Choroid plexus epithelial cell (primary cell): ENCODE measurements around the gene PRLR.

ENCODE experiments used
- DNase-seq: peaks from one replicate; pipeline ENCODE4 v3.0.0-alpha.2; 2010; ENCODE audit warnings: low read depth
- H3K4me3 ChIP-seq: 2 replicates; pipeline ENCODE4 v1.5.1; 2011; ENCODE audit warnings: low read depth, mild to moderate bottlenecking, control low read depth, low read length, moderate library complexity
- CTCF ChIP-seq: conservative IDR thresholded peaks from 2 replicates; pipeline ENCODE4 v1.5.1; 2011; ENCODE audit warnings: low read depth, mild to moderate bottlenecking, control low read depth, inconsistent platforms, low read length, moderate library complexity

Gene PRLR

GRCh38 chr5:35209862-35210261 is 20.4 kb downstream of the PRLR start:
- no peak overlapping the region for H3K4me3 ChIP-seq
- DNase-seq, result no peak
- TF ChIP-seq CTCF, result no peak

- no peak for TF ChIP-seq CTCF
- DNase-seq, result no peak
- no peak overlapping the region for H3K4me3 ChIP-seq
These were observed 24.7 kb downstream of the PRLR start for GRCh38 chr5:35205606-35206005.

DNA sequence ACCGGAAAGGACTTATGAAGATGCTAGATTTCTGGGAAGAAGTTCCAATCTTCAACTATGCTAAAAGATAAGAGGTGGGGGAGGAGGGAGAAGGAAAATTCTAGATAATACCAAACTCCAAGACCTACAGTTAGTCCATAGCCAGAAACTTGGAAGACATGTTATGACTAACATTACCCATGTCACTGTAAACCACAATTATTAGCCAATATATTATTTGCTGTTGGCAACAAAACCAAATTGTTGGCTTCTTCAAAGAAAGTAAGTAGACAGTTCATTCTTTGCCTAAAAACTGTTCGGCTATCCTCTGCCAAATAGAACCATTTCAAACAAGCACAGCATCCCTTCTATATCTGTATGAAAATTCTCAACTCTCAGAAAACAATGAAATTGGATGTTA is 25.1 kb downstream of the PRLR start:
- no peak overlapping the region for H3K4me3 ChIP-seq
- no peak for DNase-seq
- no peak for TF ChIP-seq CTCF

GRCh38 chr5:35203403-35203802 is 26.9 kb downstream of the PRLR start:
- H3K4me3 ChIP-seq, result no peak overlapping the region
- no peak for DNase-seq
- no peak for TF ChIP-seq CTCF

DNA sequence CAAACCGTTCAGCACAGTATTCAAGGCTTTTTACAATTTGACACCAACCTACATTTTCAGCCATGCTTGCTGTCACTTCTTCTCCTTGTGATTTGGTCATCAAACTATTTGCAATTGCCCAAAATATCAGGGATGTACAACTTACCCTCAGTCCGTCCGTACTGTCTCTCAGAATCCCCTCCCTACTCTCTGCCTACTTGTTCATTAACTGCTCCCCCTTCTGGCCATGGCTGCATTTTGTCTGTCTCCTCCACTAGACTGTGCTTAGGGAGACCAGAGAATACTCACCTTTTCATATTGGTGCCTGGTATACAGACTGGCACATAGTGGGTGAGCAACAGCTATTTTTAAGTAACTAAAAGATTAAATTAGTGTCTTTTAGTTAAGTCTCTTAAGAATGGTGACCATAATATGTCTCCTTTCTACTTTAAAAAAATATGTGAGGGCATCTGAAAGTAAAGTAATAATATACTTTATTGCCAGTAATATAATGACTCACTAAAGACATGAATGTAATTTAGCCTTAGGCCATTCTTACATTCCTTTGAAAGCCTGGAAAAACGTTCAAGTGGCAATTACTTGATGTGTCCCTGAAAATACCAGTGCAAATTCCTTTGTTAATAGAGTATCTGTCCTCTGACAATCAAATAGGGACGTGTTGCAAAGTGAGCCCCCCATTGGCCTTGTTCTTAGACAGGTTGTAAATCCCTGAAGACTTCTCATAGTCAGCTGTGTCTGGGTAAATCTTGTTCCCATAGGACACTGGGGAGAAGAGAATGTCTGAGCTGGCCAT is 27.8 kb downstream of the PRLR start:
- no peak overlapping the region for H3K4me3 ChIP-seq
- DNase-seq, result peak; percentile 77
- TF ChIP-seq CTCF, result peak; percentile 79

- no peak for TF ChIP-seq CTCF
- no peak overlapping the region for H3K4me3 ChIP-seq
- DNase-seq, result no peak
These were observed 29.0 kb downstream of the PRLR start for GRCh38 chr5:35201291-35201690.

DNA sequence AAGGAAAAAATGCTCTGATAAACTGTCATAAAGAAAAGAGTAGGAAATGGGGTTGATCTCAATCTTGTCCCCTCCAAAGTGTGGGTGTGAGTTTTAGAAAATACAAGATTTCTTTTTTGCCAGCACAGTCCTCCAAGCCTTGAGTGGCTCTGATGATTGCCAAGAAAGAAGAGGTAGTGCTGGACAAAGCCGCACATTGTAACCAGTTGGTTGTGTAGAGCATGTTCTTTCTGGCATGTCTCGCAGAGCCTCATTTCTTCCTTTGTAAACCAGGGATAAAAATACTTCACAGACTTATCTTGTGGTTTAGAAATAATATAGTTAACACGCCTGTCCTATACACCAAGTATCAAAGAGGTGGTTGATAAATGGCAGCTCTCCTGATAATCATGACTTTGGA is 30.4 kb downstream of the PRLR start:
- no peak for TF ChIP-seq CTCF
- no peak overlapping the region for H3K4me3 ChIP-seq
- DNase-seq, result no peak
